PFSK-1 (cell line): Measurements from ENCODE around the gene DIP2C.

Experiments
- FOXP2 ChIP-seq: optimal IDR thresholded peaks from 2 replicates; pipeline ENCODE3; 2011; ENCODE audit warnings: borderline replicate concordance, control low read depth, inconsistent platforms; ENCODE audit not compliant: insufficient read depth; ENCODE audit errors: extremely low read length, extremely low read depth
- POLR2AphosphoS5 ChIP-seq: IDR thresholded peaks from 2 replicates; pipeline ENCODE4 v1.6.1; 2012; ENCODE audit warnings: low read depth, mild to moderate bottlenecking, control low read depth, low read length, moderate library complexity
- REST ChIP-seq, 2 experiments: IDR thresholded peaks; 2 replicates each; pipeline versions ENCODE4 v1.6.1 to v1.8.0; 2011 to 2012; ENCODE audit warnings: low read depth in 2 of 2, low read length in 2 of 2, control low read depth in 1 of 2, inconsistent platforms in 1 of 2, mild to moderate bottlenecking in 1 of 2, moderate library complexity in 1 of 2; ENCODE audit not compliant: insufficient read depth in 1 of 2
- SIN3A ChIP-seq: IDR thresholded peaks from 2 replicates; pipeline ENCODE4 v1.6.1; 2012; ENCODE audit warnings: mild to moderate bottlenecking, low read length, moderate library complexity, borderline replicate concordance; ENCODE audit not compliant: insufficient read depth
- TAF1 ChIP-seq: IDR thresholded peaks from 2 replicates; pipeline ENCODE4 v1.6.1; 2012; ENCODE audit warnings: low read length, control low read depth, borderline replicate concordance; ENCODE audit not compliant: insufficient read depth

The DIP2C gene

GRCh38 chr10:546451-546850 lies 143.0 kb downstream of the DIP2C start:
- TF ChIP-seq FOXP2 (no peak), SIN3A (no peak), TAF1 (no peak), REST (IDR thresholded peaks at IDR 0.05; ENCODE audit: insufficient read depth in 1 of 2, low read depth in 2 of 2, low read length in 2 of 2) (no peak), POLR2AphosphoS5 (no peak)

- no peak for TF ChIP-seq FOXP2
- no peak for TF ChIP-seq POLR2AphosphoS5
- TF ChIP-seq REST (IDR thresholded peaks at IDR 0.05; ENCODE audit: insufficient read depth in 1 of 2, low read depth in 2 of 2, low read length in 2 of 2) = no peak
These were observed 145.3 kb downstream of the DIP2C start for GRCh38 chr10:543862-544822.

GRCh38 chr10:543131-543530 lies 146.3 kb downstream of the DIP2C start:
- TF ChIP-seq REST (IDR thresholded peaks at IDR 0.05; ENCODE audit: insufficient read depth in 1 of 2, low read depth in 2 of 2, low read length in 2 of 2) (no peak), TAF1 (no peak), FOXP2 (no peak), SIN3A (no peak), POLR2AphosphoS5 (no peak)

GRCh38 chr10:541750-542371 lies 147.6 kb downstream of the DIP2C start:
- TF ChIP-seq POLR2AphosphoS5 (no peak), FOXP2 (no peak), SIN3A (no peak), REST (IDR thresholded peaks at IDR 0.05; ENCODE audit: insufficient read depth in 1 of 2, low read depth in 2 of 2, low read length in 2 of 2) (no peak), TAF1 (no peak)
